HEK293 (cell line): ENCODE results near the gene CARD11.

Experiments used
- CTCF ChIA-PET: fragments of 350-600 bp; formaldehyde crosslinking; extraction: SDS; loops from one replicate; lab custom pipeline; 2021; ENCODE audit warnings: antibody characterized with exemption; lab: Yijun Ruan, JAX
- POLR2A ChIA-PET: fragments of 300-600 bp; formaldehyde crosslinking; extraction: SDS; loops from one replicate; lab custom pipeline; 2020; ENCODE audit warnings: antibody characterized with exemption, inconsistent platforms; lab: Yijun Ruan, JAX
- H3K27ac ChIP-seq: fragments of 200-500 bp; sonication (Bioruptor generic); 2 replicates; pipeline ENCODE4 v1.5.1; 2014; ENCODE audit warnings: low read depth, low read length, control low read depth, inconsistent platforms; ENCODE audit errors: extremely low read depth
- H3K36me3 ChIP-seq, 2 experiments: fragments of 200-500 bp in 1 of 2; sonication (Bioruptor generic) in 1 of 2; 1 replicate in 1 of 2; 2 replicates in 1 of 2; pipeline ENCODE4 v1.5.1; 2014 to 2017; ENCODE audit warnings: inconsistent platforms in 2 of 2, low read length in 2 of 2; ENCODE audit not compliant: control insufficient read depth in 2 of 2, insufficient read depth in 1 of 2
- H3K4me1 ChIP-seq: fragments of 200-500 bp; sonication (Bioruptor generic); 2 replicates; pipeline ENCODE4 v1.5.1; 2014; ENCODE audit warnings: mild to moderate bottlenecking, low read length, inconsistent platforms; ENCODE audit not compliant: control insufficient read depth, insufficient read depth
- H3K4me3 ChIP-seq: 2 replicates; pipeline ENCODE4 v1.5.1; 2011; ENCODE audit warnings: low read depth, mild to moderate bottlenecking, control low read depth, low read length, moderate library complexity
- H3K9me3 ChIP-seq: fragments of 200-500 bp; sonication (Bioruptor generic); 2 replicates; pipeline ENCODE4 v1.5.1; 2014; ENCODE audit warnings: low read depth, low read length, inconsistent platforms; ENCODE audit not compliant: control insufficient read depth, insufficient read depth
- ELK4 ChIP-seq: IDR thresholded peaks from 2 replicates; pipeline ENCODE4 v1.6.1; 2011; ENCODE audit warnings: mild to moderate bottlenecking, low read depth, low read length, borderline replicate concordance
- GLI4 ChIP-seq: fragments of 450-650 bp; formaldehyde crosslinking; IDR thresholded peaks from 2 replicates; pipeline ENCODE4 v1.5.1; 2016; ENCODE audit warnings: missing biosample characterization, missing genetic modification characterization
- GLIS1 ChIP-seq: fragments of 450-650 bp; formaldehyde crosslinking; IDR thresholded peaks from 2 replicates; pipeline ENCODE4 v1.5.1; 2016; ENCODE audit warnings: missing biosample characterization, missing genetic modification characterization
- HOXC10 ChIP-seq: sonication (generic); formaldehyde crosslinking; IDR thresholded peaks from 2 replicates; pipeline ENCODE4 v1.8.1; 2023; ENCODE audit warnings: mild to moderate bottlenecking, missing genetic modification reagents
- OVOL3 ChIP-seq: fragments of 450-650 bp; formaldehyde crosslinking; IDR thresholded peaks from 2 replicates; pipeline ENCODE4 v1.5.1; 2016; ENCODE audit warnings: missing biosample characterization, missing genetic modification characterization
- PRDM4 ChIP-seq: fragments of 450-650 bp; formaldehyde crosslinking; IDR thresholded peaks from 2 replicates; pipeline ENCODE4 v1.5.1; 2017; ENCODE audit warnings: missing biosample characterization, missing genetic modification characterization
- RBAK ChIP-seq: fragments of 450-650 bp; formaldehyde crosslinking; IDR thresholded peaks from 2 replicates; pipeline ENCODE4 v1.5.1; 2016; ENCODE audit warnings: missing biosample characterization, missing genetic modification characterization
- ZBTB48 ChIP-seq: fragments of 450-650 bp; formaldehyde crosslinking; IDR thresholded peaks from 2 replicates; pipeline ENCODE4 v1.5.1; 2016; ENCODE audit warnings: missing biosample characterization, missing genetic modification characterization
- ZBTB8A ChIP-seq: fragments of 450-650 bp; formaldehyde crosslinking; IDR thresholded peaks from 2 replicates; pipeline ENCODE4 v1.5.1; 2016; ENCODE audit warnings: missing biosample characterization, missing genetic modification characterization
- ZFP37 ChIP-seq: fragments of 450-650 bp; formaldehyde crosslinking; IDR thresholded peaks from 2 replicates; pipeline ENCODE4 v1.5.1; 2016; ENCODE audit warnings: missing biosample characterization, missing genetic modification characterization
- ZNF10 ChIP-seq: fragments of 450-650 bp; formaldehyde crosslinking; IDR thresholded peaks from 2 replicates; pipeline ENCODE4 v1.5.1; 2017; ENCODE audit warnings: missing biosample characterization, missing genetic modification characterization
- ZNF112 ChIP-seq: fragments of 450-650 bp; formaldehyde crosslinking; IDR thresholded peaks from 2 replicates; pipeline ENCODE4 v1.5.0; 2017; ENCODE audit warnings: missing biosample characterization, missing genetic modification characterization
- ZNF175 ChIP-seq: fragments of 450-650 bp; formaldehyde crosslinking; IDR thresholded peaks from 2 replicates; pipeline ENCODE4 v1.5.1; 2016; ENCODE audit warnings: missing biosample characterization, missing genetic modification characterization
- ZNF239 ChIP-seq: fragments of 450-650 bp; formaldehyde crosslinking; IDR thresholded peaks from 2 replicates; pipeline ENCODE4 v1.5.1; 2016; ENCODE audit warnings: missing biosample characterization, missing genetic modification characterization
- ZNF26 ChIP-seq: fragments of 450-650 bp; formaldehyde crosslinking; IDR thresholded peaks from 2 replicates; pipeline ENCODE4 v1.5.1; 2016; ENCODE audit warnings: missing biosample characterization, missing genetic modification characterization
- ZNF292 ChIP-seq: fragments of 450-650 bp; formaldehyde crosslinking; IDR thresholded peaks from 2 replicates; pipeline ENCODE4 v1.5.1; 2016; ENCODE audit warnings: low read depth, missing biosample characterization, missing genetic modification characterization, borderline replicate concordance
- ZNF311 ChIP-seq: fragments of 450-650 bp; formaldehyde crosslinking; IDR thresholded peaks from 2 replicates; pipeline ENCODE4 v1.5.1; 2017; ENCODE audit warnings: missing biosample characterization, missing genetic modification characterization, borderline replicate concordance
- ZNF391 ChIP-seq: fragments of 450-650 bp; formaldehyde crosslinking; IDR thresholded peaks from 2 replicates; pipeline ENCODE4 v1.5.1; 2016; ENCODE audit warnings: low read depth, missing biosample characterization, missing genetic modification characterization, borderline replicate concordance
- ZNF433 ChIP-seq: fragments of 450-650 bp; formaldehyde crosslinking; IDR thresholded peaks from 2 replicates; pipeline ENCODE4 v1.5.1; 2016; ENCODE audit warnings: missing biosample characterization, missing genetic modification characterization, low read depth
- ZNF473 ChIP-seq: fragments of 450-650 bp; formaldehyde crosslinking; IDR thresholded peaks from 2 replicates; pipeline ENCODE4 v1.5.1; 2017; ENCODE audit warnings: missing biosample characterization, missing genetic modification characterization
- ZNF48 ChIP-seq: fragments of 450-650 bp; formaldehyde crosslinking; IDR thresholded peaks from 2 replicates; pipeline ENCODE4 v1.5.1; 2016; ENCODE audit warnings: missing biosample characterization, missing genetic modification characterization
- ZNF530 ChIP-seq: fragments of 450-650 bp; formaldehyde crosslinking; IDR thresholded peaks from 2 replicates; pipeline ENCODE4 v1.5.1; 2016; ENCODE audit warnings: low read depth, missing biosample characterization, missing genetic modification characterization
- ZNF596 ChIP-seq: fragments of 450-650 bp; IDR thresholded peaks from 2 replicates; pipeline ENCODE4 v1.5.0; 2018; ENCODE audit warnings: missing biosample characterization, mild to moderate bottlenecking, missing genetic modification characterization, moderate library complexity
- ZNF610 ChIP-seq: fragments of 450-650 bp; formaldehyde crosslinking; IDR thresholded peaks from 2 replicates; pipeline ENCODE4 v1.5.1; 2016; ENCODE audit warnings: missing biosample characterization, missing genetic modification characterization, borderline replicate concordance
- ZNF629 ChIP-seq: fragments of 450-650 bp; formaldehyde crosslinking; IDR thresholded peaks from 2 replicates; pipeline ENCODE4 v1.5.1; 2017; ENCODE audit warnings: missing biosample characterization, missing genetic modification characterization
- TF ChIP-seq, protein P1 (sequence below): fragments of 450-650 bp; formaldehyde crosslinking; IDR thresholded peaks from 2 replicates; pipeline ENCODE4 v1.5.1; 2016; ENCODE audit warnings: missing biosample characterization, missing genetic modification characterization

CARD11 gene

DNA sequence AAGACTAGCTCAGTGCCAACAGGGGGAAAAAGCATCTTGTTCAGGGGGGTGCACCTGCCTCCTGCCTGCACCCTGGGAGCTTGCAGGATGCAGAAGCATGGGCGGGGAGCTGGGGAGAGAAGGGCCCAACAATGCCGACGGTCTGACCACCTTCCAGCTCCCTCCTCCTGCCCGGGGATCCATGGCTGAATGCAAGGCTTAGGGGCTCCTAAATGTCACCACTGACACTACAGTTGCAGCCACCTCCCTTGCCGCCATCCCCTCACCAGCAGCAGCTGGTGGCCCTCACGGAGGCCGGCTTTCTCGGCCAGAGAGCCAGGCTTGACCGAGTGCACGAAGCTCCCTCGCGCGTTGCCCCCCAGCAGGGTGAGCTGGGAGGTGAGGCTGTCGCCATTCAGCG is 120.8 kb downstream of the CARD11 start (continued):
- TF ChIP-seq, protein P1, sequence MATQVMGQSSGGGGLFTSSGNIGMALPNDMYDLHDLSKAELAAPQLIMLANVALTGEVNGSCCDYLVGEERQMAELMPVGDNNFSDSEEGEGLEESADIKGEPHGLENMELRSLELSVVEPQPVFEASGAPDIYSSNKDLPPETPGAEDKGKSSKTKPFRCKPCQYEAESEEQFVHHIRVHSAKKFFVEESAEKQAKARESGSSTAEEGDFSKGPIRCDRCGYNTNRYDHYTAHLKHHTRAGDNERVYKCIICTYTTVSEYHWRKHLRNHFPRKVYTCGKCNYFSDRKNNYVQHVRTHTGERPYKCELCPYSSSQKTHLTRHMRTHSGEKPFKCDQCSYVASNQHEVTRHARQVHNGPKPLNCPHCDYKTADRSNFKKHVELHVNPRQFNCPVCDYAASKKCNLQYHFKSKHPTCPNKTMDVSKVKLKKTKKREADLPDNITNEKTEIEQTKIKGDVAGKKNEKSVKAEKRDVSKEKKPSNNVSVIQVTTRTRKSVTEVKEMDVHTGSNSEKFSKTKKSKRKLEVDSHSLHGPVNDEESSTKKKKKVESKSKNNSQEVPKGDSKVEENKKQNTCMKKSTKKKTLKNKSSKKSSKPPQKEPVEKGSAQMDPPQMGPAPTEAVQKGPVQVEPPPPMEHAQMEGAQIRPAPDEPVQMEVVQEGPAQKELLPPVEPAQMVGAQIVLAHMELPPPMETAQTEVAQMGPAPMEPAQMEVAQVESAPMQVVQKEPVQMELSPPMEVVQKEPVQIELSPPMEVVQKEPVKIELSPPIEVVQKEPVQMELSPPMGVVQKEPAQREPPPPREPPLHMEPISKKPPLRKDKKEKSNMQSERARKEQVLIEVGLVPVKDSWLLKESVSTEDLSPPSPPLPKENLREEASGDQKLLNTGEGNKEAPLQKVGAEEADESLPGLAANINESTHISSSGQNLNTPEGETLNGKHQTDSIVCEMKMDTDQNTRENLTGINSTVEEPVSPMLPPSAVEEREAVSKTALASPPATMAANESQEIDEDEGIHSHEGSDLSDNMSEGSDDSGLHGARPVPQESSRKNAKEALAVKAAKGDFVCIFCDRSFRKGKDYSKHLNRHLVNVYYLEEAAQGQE (tag by site-specific recombination): no peak
- TF ChIP-seq ZNF530 (tag by site-specific recombination) (no peak), ZNF292 (tag by site-specific recombination) (no peak), ZNF391 (tag by site-specific recombination) (no peak)

GRCh38 chr7:2922348-2922691 is 121.3 kb downstream of the CARD11 start:
- POLR2A ChIA-PET: no interaction called here
- no peaks in the 10 kb centered on the region for H3K36me3 ChIP-seq
- H3K9me3 ChIP-seq: no peaks in the 10 kb centered on the region
- H3K4me3 ChIP-seq: no peak overlapping the region
- TF ChIP-seq RBAK: no peak
- no peak for TF ChIP-seq GLI4 (tag by site-specific recombination)
- no peak for TF ChIP-seq OVOL3 (tag by site-specific recombination)
- no peak for TF ChIP-seq ZNF391 (tag by site-specific recombination)
- no peak for TF ChIP-seq ZNF175
- no peak for TF ChIP-seq ZNF473 (tag by site-specific recombination)
- TF ChIP-seq GLIS1: no peak
- no peak for TF ChIP-seq HOXC10 (CRISPR knock-in tag)
- TF ChIP-seq ZNF48 (tag by site-specific recombination): no peak
- TF ChIP-seq ZNF629 (tag by site-specific recombination): no peak
- no peak for TF ChIP-seq ZNF311 (tag by site-specific recombination)
- no peak for TF ChIP-seq ZNF10
- TF ChIP-seq ZNF433 (tag by site-specific recombination): no peak
- H3K4me1 ChIP-seq: no peaks in the 10 kb centered on the region
- H3K27ac ChIP-seq: no peak overlapping the region
- CTCF ChIA-PET: interaction anchor here (0.6 to 1.7 kb wide), 8 partner anchors 10 to 595 kb away, joined by 3 to 12 read pairs (median 3); no protein-coding TSS in a partner anchor

- POLR2A ChIA-PET: no interaction called here
- TF ChIP-seq PRDM4 (no peak), ZNF239 (tag by site-specific recombination) (no peak), ZNF433 (tag by site-specific recombination) (no peak), ZNF26 (no peak), ELK4 (no peak), ZFP37 (tag by site-specific recombination) (no peak), ZBTB8A (tag by site-specific recombination) (no peak), ZNF596 (tag by site-specific recombination) (no peak), ZBTB48 (tag by site-specific recombination) (no peak), ZNF112 (tag by site-specific recombination) (no peak), ZNF610 (tag by site-specific recombination) (no peak)
Observed at GRCh38 chr7:2921653-2922347, 121.9 kb downstream of the CARD11 start.

More at GRCh38 chr7:2921653-2922347, 121.9 kb downstream of the CARD11 start:
- CTCF ChIA-PET: interaction anchor here (0.6 to 1.7 kb wide), 14 partner anchors 11 to 1625 kb away, joined by 3 to 12 read pairs (median 3); no protein-coding TSS in a partner anchor
- Histone ChIP-seq H3K36me3 (no peaks in the 10 kb centered on the region), H3K9me3 (no peaks in the 10 kb centered on the region), H3K4me3 (no peak overlapping the region), H3K4me1 (no peaks in the 10 kb centered on the region), H3K27ac (no peak overlapping the region)
